Thyroid gland (tissue), 4 donors: ENCODE measurements around the gene ROM1. TPM values are rescaled to one million over a fixed set of nuclear protein-coding genes. Genes with fewer than 3 reads are reported as not detected.
A peak's percentile ranks its signal among the peaks of the same experiment; 100 is the strongest.

Experiments
- DNase-seq, 2 donors: peaks; one replicate each; pipeline ENCODE4 v3.0.0-alpha.2; 2019
- H3K27ac ChIP-seq, 3 donors: fragments of 200-600 bp; sonication (generic); 1 replicate in 2 of 3; 2 replicates in 1 of 3; pipeline ENCODE4 v1.5.1; 2016 to 2019; ENCODE audit warnings: mild to moderate bottlenecking in 1 of 3, moderate library complexity in 1 of 3
- H3K27me3 ChIP-seq: fragments of 200-600 bp; sonication (generic); one replicate; pipeline ENCODE4 v1.5.1; 2019
- H3K36me3 ChIP-seq, 2 donors: fragments of 200-600 bp; sonication (generic); one replicate each; pipeline ENCODE4 v1.5.1; 2016 to 2019
- H3K4me1 ChIP-seq, 2 donors: fragments of 200-600 bp; sonication (generic); one replicate each; pipeline ENCODE4 v1.5.1; 2017 to 2019
- H3K4me3 ChIP-seq, 3 donors: fragments of 200-600 bp; sonication (generic); replicated peaks in 1 of 3; 1 replicate in 2 of 3; 2 replicates in 1 of 3; pipeline ENCODE4 v1.5.1; 2016; ENCODE audit warnings: mild to moderate bottlenecking in 1 of 3
- H3K9me3 ChIP-seq: fragments of 200-600 bp; sonication (generic); one replicate; pipeline ENCODE4 v1.5.1; 2017
- CTCF ChIP-seq, 6 experiments: fragments of 200-600 bp in 3 of 6; fragments of 450-650 bp in 3 of 6; sonication (generic) in 3 of 6; IDR thresholded peaks; one replicate each; pipeline ENCODE4 v1.5.1; 2016 to 2019; ENCODE audit warnings: antibody characterized with exemption in 6 of 6, mild to moderate bottlenecking in 2 of 6, inconsistent platforms in 1 of 6, moderate library complexity in 1 of 6
- POLR2A ChIP-seq, 2 donors: fragments of 450-650 bp; IDR thresholded peaks; one replicate each; pipeline ENCODE4 v1.6.1; 2017; ENCODE audit warnings: antibody characterized with exemption in 2 of 2, mild to moderate bottlenecking in 2 of 2, moderate library complexity in 1 of 2
- WGBS, 2 donors: methylation state at CpG; one replicate each; pipeline ENCODE4 v1.1.5; 2017; 5-methylcytosine and 5-hydroxymethylcytosine counted together
- intact Hi-C: fragments of 100-400 bp; cut with DNase I; formaldehyde crosslinking; loops from one replicate; pipeline ENCODE4 v1.15.1; 2023
- total RNA-seq, 4 donors: library from RNA; depleted of rRNA; stranded (reverse); fragments of >200 nt; gene quantifications; one replicate each; pipeline ENCODE4 v1.2.3, GENCODE V29; 2016

Gene ROM1
- total RNA-seq, 4 donors from 2014 or later = 2.5 to 7.0 (median 5.2) TPM

GRCh38 chr11:62601372-62602140, 11.5 kb upstream of the ROM1 start, which contains the start of gene MTA2:
MTA2 (minus strand) TSS chr11:62601865; CDS start chr11:62601450, 415 bp downstream.
- intact Hi-C loops = no loop called here
- peaks cover 19 to 21% of the 10 kb centered on the region in 2 donors for H3K4me1 ChIP-seq
- H3K4me3 ChIP-seq = peak within 1 kb of the TSS; percentile 86 to 96 (median 87)
- WGBS, 2 donors = 1 to 4% methylated on average over 10 to 22 of the region's 83 CpGs
- H3K36me3 ChIP-seq = peaks cover 17 to 25% of the 10 kb centered on the region in 2 donors
- H3K9me3 ChIP-seq = no peaks in the 10 kb centered on the region
- no peaks in the 10 kb centered on the region for H3K27me3 ChIP-seq
- peak within 1 kb of the TSS; percentile 82 to 95 (median 86) for H3K27ac ChIP-seq
- TF ChIP-seq POLR2A (IDR thresholded peaks at IDR 0.05) (peak in 1 of 2 donors; percentile 62), CTCF (IDR thresholded peaks at IDR 0.05) (no peak)
- DNase-seq = peak; percentile 99

GRCh38 chr11:62602141-62603071, 10.7 kb upstream of the ROM1 start:
- TF ChIP-seq POLR2A (IDR thresholded peaks at IDR 0.05) (no peak), CTCF (IDR thresholded peaks at IDR 0.05) (peak in 2 of 6 experiments; percentile 19 to 28)
- Histone ChIP-seq H3K4me3 (peak overlapping the region; percentile 12 to 86 (median 37)), H3K36me3 (peaks cover 11 to 16% of the 10 kb centered on the region in 2 donors), H3K9me3 (no peaks in the 10 kb centered on the region), H3K27ac (peak overlapping the region; percentile 4 to 95 (median 82)), H3K27me3 (no peaks in the 10 kb centered on the region), H3K4me1 (peaks cover 19 to 21% of the 10 kb centered on the region in 2 donors)
- DNase-seq = peak; percentile 66 to 78
- 2 to 3% methylated on average over 6 to 15 of the region's 96 CpGs for WGBS, 2 donors
- intact Hi-C loops = no loop called here

- peaks cover 19 to 21% of the 10 kb centered on the region in 2 donors for H3K4me1 ChIP-seq
- TF ChIP-seq CTCF (IDR thresholded peaks at IDR 0.05) (no peak), POLR2A (IDR thresholded peaks at IDR 0.05) (no peak)
- no peaks in the 10 kb centered on the region for H3K9me3 ChIP-seq
- H3K36me3 ChIP-seq = peaks cover 5 to 10% of the 10 kb centered on the region in 2 donors
- peak overlapping the region in 2 of 3 donors; percentile 82 to 95 for H3K27ac ChIP-seq
- no peak for DNase-seq
- no peaks in the 10 kb centered on the region for H3K27me3 ChIP-seq
- intact Hi-C loops = no loop called here
- 55 to 67% methylated on average over 12 to 13 of the region's 13 CpGs for WGBS, 2 donors
- peak overlapping the region in 1 of 3 donors; percentile 86 for H3K4me3 ChIP-seq
Measured at GRCh38 chr11:62603072-62603408, 10.0 kb upstream of the ROM1 start.

GRCh38 chr11:62603776-62604299, 9.2 kb upstream of the ROM1 start:
- no peak for TF ChIP-seq CTCF (IDR thresholded peaks at IDR 0.05)
- no peak for TF ChIP-seq POLR2A (IDR thresholded peaks at IDR 0.05)
- intact Hi-C loops = no loop called here
- H3K9me3 ChIP-seq = no peaks in the 10 kb centered on the region
- H3K27me3 ChIP-seq = no peaks in the 10 kb centered on the region
- H3K27ac ChIP-seq = no peak overlapping the region
- no peak for DNase-seq
- 87 to 91% methylated on average over 8 of the region's 8 CpGs for WGBS, 2 donors
- peaks cover 0 to 9% of the 10 kb centered on the region in 2 donors for H3K36me3 ChIP-seq
- no peak overlapping the region for H3K4me3 ChIP-seq
- H3K4me1 ChIP-seq = peaks cover 19% of the 10 kb centered on the region in 2 donors
